ENCODE results near the gene MCF2L.

Gene MCF2L

GRCh38 chr13:113000575-113000974 lies 31.6 kb downstream of the MCF2L start:
- no peak for DNase-seq

GRCh38 chr13:113001241-113002140 lies 32.5 kb downstream of the MCF2L start:
- DNase-seq = peak; percentile 78

- DNase-seq = peak; percentile 79
Observed at GRCh38 chr13:113002206-113002912, 33.3 kb downstream of the MCF2L start.

GRCh38 chr13:113002913-113003290 lies 33.9 kb downstream of the MCF2L start:
- DNase-seq = no peak

- DNase-seq = no peak
Observed at GRCh38 chr13:113004126-113004525, 35.1 kb downstream of the MCF2L start.

GRCh38 chr13:113005076-113005865 lies 36.3 kb downstream of the MCF2L start:
- DNase-seq = no peak

- no peak for DNase-seq
Observed at GRCh38 chr13:113005997-113006396, 37.0 kb downstream of the MCF2L start.

- no peak for DNase-seq
Observed at GRCh38 chr13:113006660-113007059, 37.6 kb downstream of the MCF2L start.

GRCh38 chr13:113008851-113009250 lies 39.8 kb downstream of the MCF2L start:
- no peak for DNase-seq

- no peak for DNase-seq
Observed at GRCh38 chr13:113009743-113010509, 40.9 kb downstream of the MCF2L start.

GRCh38 chr13:113010510-113010865 lies 41.5 kb downstream of the MCF2L start:
- DNase-seq = no peak

GRCh38 chr13:113013303-113013702 lies 44.3 kb downstream of the MCF2L start:
- DNase-seq = no peak

- DNase-seq = no peak
Observed at GRCh38 chr13:113013878-113014751, 45.1 kb downstream of the MCF2L start.

GRCh38 chr13:113014752-113015745 lies 46.0 kb downstream of the MCF2L start:
- DNase-seq = no peak

GRCh38 chr13:113015826-113016525 lies 47.0 kb downstream of the MCF2L start:
- DNase-seq = no peak

GRCh38 chr13:113016526-113017295 lies 47.7 kb downstream of the MCF2L start:
- no peak for DNase-seq

GRCh38 chr13:113017506-113018215 lies 48.6 kb downstream of the MCF2L start:
- DNase-seq = no peak
